BLaER1 treated with 17β-estradiol and CSF1 and Interleukin-3, amounts not matched to agents 10 nM and 100 nM (cell line): ENCODE measurements around the gene FFAR2.
"Not testable (repeated sequence)": the region's sequence is repeated elsewhere in the genome, so short reads cannot be mapped to it uniquely, and the experiment has no call there.

Experiments
- H3K27ac ChIP-seq, 11 experiments: shearing (Covaris generic); formaldehyde crosslinking; 2 replicates each; pipeline ENCODE4 v1.8.1; 2022
- H3K27me3 ChIP-seq, 11 experiments: shearing (Covaris generic); formaldehyde crosslinking; 2 replicates each; pipeline ENCODE4 v1.8.1; 2022
- H3K36me3 ChIP-seq, 11 experiments: shearing (Covaris generic); formaldehyde crosslinking; 2 replicates each; pipeline ENCODE4 v1.8.1; 2022
- H3K4me1 ChIP-seq, 10 experiments: shearing (Covaris generic); formaldehyde crosslinking; 2 replicates each; pipeline ENCODE4 v1.8.1; 2022
- H3K4me2 ChIP-seq, 11 experiments: shearing (Covaris generic); formaldehyde crosslinking; 2 replicates each; pipeline ENCODE4 v1.8.1; 2022
- H3K4me3 ChIP-seq, 10 experiments: shearing (Covaris generic); formaldehyde crosslinking; 2 replicates each; pipeline ENCODE4 v1.8.1; 2022
- H3K9ac ChIP-seq, 11 experiments: shearing (Covaris generic); formaldehyde crosslinking; 2 replicates each; pipeline ENCODE4 v1.8.1; 2022
- H3K9me3 ChIP-seq, 11 experiments: shearing (Covaris generic); formaldehyde crosslinking; replicated peaks in 1 of 11; 2 replicates each; pipeline ENCODE4 v1.8.1; 2022
- H4K20me1 ChIP-seq, 11 experiments: shearing (Covaris generic); formaldehyde crosslinking; 2 replicates each; pipeline ENCODE4 v1.8.1; 2022
- Cebpa-rat ChIP-seq, 11 experiments: shearing (Covaris generic); IDR thresholded peaks; 2 replicates each; pipeline ENCODE4 v1.8.1; 2022

Gene FFAR2

DNA sequence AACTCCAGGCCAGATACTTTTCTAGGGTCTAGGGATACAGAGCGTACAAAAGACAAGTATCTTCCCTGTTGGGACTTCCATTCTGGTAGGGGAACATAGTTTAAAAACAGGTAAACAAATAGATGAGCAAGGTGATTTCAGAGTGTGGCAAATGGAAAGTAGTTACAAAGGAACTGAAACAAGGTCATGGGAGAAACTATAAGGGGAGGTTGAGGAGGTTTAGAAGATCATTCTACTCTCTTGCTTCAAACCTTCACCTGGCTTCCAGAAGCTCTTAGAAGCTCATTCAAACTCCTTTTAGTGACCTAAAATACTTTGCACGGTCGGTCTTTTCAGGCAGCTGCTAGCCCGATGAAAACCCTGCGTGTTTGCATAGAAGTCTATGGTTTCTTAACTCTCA lies 9.1 kb downstream of the FFAR2 start:
- H3K9ac ChIP-seq: no peak overlapping the region
- H3K9me3 ChIP-seq: no peaks in the 10 kb centered on the region
- H3K4me1 ChIP-seq: peaks cover 50 to 91% (median 75%) of the 10 kb centered on the region in 10 experiments
- H3K27ac ChIP-seq: 0 out of 22 replicates have a peak overlapping the region, but pooled peaks of 3 of the 11 experiments have one; percentile 3 to 94 (median 89)
- H3K4me3 ChIP-seq: no peak overlapping the region
- H3K36me3 ChIP-seq: peaks cover 0 to 6% (median 0%) of the 10 kb centered on the region in 11 experiments; a peak in 1 of 22 replicates
- TF ChIP-seq Cebpa-rat (IDR thresholded peaks at IDR 0.05): no peak
- H3K27me3 ChIP-seq: no peaks in the 10 kb centered on the region
- H4K20me1 ChIP-seq: peaks cover 0 to 8% (median 0%) of the 10 kb centered on the region in 11 experiments; a peak in 1 of 22 replicates
- H3K4me2 ChIP-seq: peak overlapping the region in 7 of 11 experiments; percentile 0 to 95 (median 91); a peak in 6 of 22 replicates

DNA sequence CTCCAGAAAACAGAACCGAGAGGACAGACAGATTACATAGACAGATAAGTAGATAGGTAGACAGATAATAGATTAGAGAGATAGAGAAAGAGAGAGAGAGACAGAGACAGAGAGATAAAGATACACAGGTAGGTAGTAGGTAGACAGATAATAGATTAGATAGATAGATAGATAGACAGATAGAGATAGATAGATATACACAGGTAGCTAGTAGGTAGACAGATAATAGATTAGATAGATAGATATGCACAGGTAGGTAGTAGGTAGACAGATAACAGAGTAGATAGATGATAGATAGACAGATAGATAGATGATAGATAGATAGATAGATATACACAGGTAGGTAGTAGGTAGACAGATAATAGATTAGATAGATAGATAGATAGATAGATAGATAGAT lies 10.1 kb downstream of the FFAR2 start:
- Histone ChIP-seq H3K9ac (no peak overlapping the region), H3K36me3 (no peaks in the 10 kb centered on the region), H3K9me3 (no peaks in the 10 kb centered on the region), H3K4me3 (no peak overlapping the region), H4K20me1 (no peaks in the 10 kb centered on the region), H3K27me3 (no peaks in the 10 kb centered on the region), H3K27ac (peak overlapping the region in 9 of 11 experiments; percentile 84 to 97 (median 89); a peak in 16 of 22 replicates), H3K4me2 (peak overlapping the region; percentile 75 to 95 (median 90); a peak in 21 of 22 replicates), H3K4me1 (peaks cover 57 to 88% (median 76%) of the 10 kb centered on the region in 10 experiments)
- no peak for TF ChIP-seq Cebpa-rat (IDR thresholded peaks at IDR 0.05)

DNA sequence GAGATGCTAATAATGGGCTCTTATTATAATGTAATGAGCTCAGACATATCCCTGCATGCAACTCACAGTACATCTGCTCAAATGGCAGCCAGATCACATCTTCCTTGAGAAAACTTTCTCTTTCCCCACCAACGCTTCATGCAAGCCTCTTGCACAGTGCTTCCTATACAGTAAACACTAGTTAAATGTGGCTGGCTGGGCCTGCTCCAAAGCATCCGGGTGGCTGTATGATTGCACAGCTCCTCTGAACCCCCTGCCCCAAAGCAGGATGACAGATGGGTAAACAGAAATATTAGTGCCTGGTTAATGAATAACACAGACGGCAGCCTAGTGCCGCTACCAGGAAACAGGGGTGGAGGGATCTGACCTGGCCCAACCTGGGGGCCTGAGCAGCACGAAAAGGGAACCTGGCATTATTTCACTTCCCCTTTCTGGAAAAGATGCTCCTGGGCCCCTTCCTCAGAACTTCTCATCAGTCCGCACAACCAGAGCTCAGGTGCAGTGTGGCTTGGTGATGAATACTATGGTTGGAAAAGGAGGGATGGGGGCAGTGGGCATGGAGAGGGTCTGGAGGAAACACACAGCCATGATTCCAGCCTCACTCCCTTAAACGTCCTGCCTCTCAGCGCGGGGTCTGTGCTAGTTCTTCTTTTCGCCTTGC lies 10.8 kb downstream of the FFAR2 start:
- peaks cover 64 to 95% (median 83%) of the 10 kb centered on the region in 10 experiments for H3K4me1 ChIP-seq
- peak overlapping the region in 10 of 11 experiments; percentile 76 to 97 (median 88); a peak in 19 of 22 replicates for H3K27ac ChIP-seq
- peak in 3 of 11 experiments; percentile 36 to 83 (median 59); a peak in 4 of 22 replicates for TF ChIP-seq Cebpa-rat (IDR thresholded peaks at IDR 0.05)
- H3K27me3 ChIP-seq: no peaks in the 10 kb centered on the region
- no peaks in the 10 kb centered on the region for H4K20me1 ChIP-seq
- no peaks in the 10 kb centered on the region for H3K36me3 ChIP-seq
- no peak overlapping the region for H3K4me3 ChIP-seq
- peak overlapping the region in 9 of 11 experiments; percentile 61 to 85 (median 74); a peak in 16 of 22 replicates for H3K9ac ChIP-seq
- peak overlapping the region; percentile 75 to 95 (median 90) for H3K4me2 ChIP-seq
- H3K9me3 ChIP-seq: no peaks in the 10 kb centered on the region

DNA sequence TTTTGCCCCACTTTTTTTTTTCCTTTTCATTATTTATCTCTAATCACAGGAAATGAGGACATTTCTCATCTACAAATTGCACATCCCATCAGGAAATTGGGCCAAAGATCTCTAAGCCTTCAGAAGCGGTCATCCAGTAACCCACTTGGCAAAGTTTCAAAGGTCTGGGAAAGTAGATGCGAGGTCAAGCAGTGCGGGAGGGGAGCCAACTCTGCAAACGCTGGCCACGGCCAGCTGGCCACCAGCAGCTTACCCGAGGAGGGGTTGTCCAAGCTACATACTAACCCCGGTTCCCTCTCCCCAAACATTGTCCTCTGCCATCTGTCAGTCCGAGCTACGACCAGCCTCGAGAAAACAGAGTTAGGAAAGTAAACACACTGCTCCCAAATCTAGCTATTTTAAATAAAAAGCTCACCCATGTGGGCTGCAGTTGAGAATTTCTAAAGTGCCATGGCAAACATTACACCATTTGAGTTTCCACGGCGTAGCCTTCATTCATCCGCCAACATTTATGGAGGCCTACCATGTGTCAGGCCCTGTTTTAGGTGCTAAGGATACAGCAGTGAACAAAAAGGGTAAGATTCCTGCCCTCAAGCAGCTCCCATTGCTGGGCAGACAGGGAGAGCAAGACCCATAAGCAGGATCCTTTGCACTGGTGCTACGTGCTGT lies 11.5 kb downstream of the FFAR2 start:
- peak overlapping the region; percentile 75 to 95 (median 90) for H3K4me2 ChIP-seq
- TF ChIP-seq Cebpa-rat (IDR thresholded peaks at IDR 0.05): no peak
- peaks cover 71 to 97% (median 89%) of the 10 kb centered on the region in 10 experiments for H3K4me1 ChIP-seq
- H3K27me3 ChIP-seq: no peaks in the 10 kb centered on the region
- H3K27ac ChIP-seq: peak overlapping the region in 10 of 11 experiments; percentile 76 to 97 (median 88); a peak in 21 of 22 replicates
- H3K36me3 ChIP-seq: no peaks in the 10 kb centered on the region
- H3K9ac ChIP-seq: peak overlapping the region in 10 of 11 experiments; percentile 61 to 85 (median 74); a peak in 19 of 22 replicates
- no peaks in the 10 kb centered on the region for H4K20me1 ChIP-seq
- 0 out of 20 replicates have a peak overlapping the region, but pooled peaks of 1 of the 10 experiments have one; percentile 18 for H3K4me3 ChIP-seq
- no peaks in the 10 kb centered on the region for H3K9me3 ChIP-seq

DNA sequence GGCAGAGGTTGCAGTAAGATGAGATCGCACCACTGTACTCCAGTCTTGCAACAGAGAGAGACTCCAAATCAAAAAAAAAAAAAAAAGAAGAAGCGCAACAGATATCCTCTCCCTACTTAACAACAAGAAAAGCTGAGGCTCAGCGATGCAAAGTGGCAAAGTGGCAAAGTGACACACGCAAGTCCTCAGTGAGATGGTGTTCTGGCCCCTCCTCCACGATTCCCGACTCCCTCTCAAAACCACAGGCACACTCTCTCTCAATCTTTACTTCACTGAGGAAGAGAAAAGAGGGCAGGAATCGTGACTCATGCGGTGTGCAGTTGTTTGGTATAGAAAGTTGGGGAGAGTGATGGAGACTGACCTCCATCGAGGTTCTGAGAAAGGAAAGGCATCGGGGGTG lies 12.6 kb downstream of the FFAR2 start:
- H4K20me1 ChIP-seq: no peaks in the 10 kb centered on the region
- H3K36me3 ChIP-seq: no peaks in the 10 kb centered on the region
- peak overlapping the region; percentile 75 to 95 (median 90) for H3K4me2 ChIP-seq
- peak overlapping the region; percentile 25 to 97 (median 88); a peak in 21 of 22 replicates for H3K27ac ChIP-seq
- TF ChIP-seq Cebpa-rat (IDR thresholded peaks at IDR 0.05): peak in 3 of 11 experiments; percentile 13 to 21 (median 17); a peak in 1 of 22 replicates
- H3K9ac ChIP-seq: peak overlapping the region; percentile 6 to 85 (median 74); a peak in 20 of 22 replicates
- no peaks in the 10 kb centered on the region for H3K27me3 ChIP-seq
- peak overlapping the region in 3 of 10 experiments; percentile 26 to 36 (median 28); a peak in 4 of 20 replicates for H3K4me3 ChIP-seq
- no peaks in the 10 kb centered on the region for H3K9me3 ChIP-seq
- peaks cover 77 to 97% (median 87%) of the 10 kb centered on the region in 10 experiments for H3K4me1 ChIP-seq

DNA sequence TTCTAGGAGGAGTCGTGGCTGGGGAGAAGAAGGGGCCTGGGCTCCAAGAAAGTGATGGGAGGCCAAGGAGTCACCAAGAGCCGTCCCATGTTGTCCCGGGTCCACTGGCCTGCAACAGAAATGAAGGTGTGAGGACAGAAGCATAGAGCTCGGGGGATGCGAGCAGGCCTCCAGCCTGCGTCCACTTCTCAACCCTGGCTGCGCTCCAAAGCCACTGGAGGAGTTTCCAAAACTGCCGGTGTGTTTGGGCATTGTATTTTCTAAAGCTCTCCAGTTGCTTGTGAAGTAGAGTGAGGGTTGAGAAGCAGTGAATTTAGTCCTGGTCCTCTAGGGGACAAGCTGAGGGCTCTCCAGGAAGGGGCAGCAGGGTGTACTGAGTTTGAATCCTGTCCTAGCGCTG lies 13.0 kb downstream of the FFAR2 start:
- Histone ChIP-seq H3K36me3 (no peaks in the 10 kb centered on the region), H4K20me1 (no peaks in the 10 kb centered on the region), H3K27ac (peak overlapping the region; percentile 25 to 97 (median 88); a peak in 21 of 22 replicates), H3K4me2 (peak overlapping the region; percentile 75 to 95 (median 90)), H3K9me3 (no peaks in the 10 kb centered on the region), H3K27me3 (no peaks in the 10 kb centered on the region), H3K4me1 (peaks cover 74 to 97% (median 84%) of the 10 kb centered on the region in 10 experiments), H3K9ac (peak overlapping the region; percentile 6 to 85 (median 74); a peak in 20 of 22 replicates), H3K4me3 (peak overlapping the region in 4 of 10 experiments; percentile 22 to 36 (median 27); a peak in 5 of 20 replicates)
- TF ChIP-seq Cebpa-rat (IDR thresholded peaks at IDR 0.05): no peak

DNA sequence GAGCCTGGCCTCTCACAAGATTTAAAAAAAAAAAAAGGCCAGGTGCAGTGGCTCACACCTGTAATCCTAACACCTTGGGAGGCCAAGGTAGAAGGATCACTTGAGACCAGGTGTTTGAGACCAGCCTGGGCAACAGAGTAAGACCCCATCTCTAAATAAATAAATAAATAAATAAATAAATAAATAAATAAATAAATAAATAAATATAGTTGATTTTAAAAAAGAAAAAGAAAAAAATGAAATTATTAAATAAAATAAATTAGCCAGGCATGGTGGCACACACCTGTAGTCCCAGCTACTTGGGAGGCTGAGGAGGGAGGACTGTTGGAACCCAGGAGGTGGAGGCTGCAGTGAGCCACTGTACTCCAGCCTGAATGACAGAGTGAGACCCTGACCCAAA lies 13.7 kb downstream of the FFAR2 start:
- H3K9me3 ChIP-seq, H4K20me1 ChIP-seq, H3K36me3 ChIP-seq, H3K27me3 ChIP-seq: not testable (repeated sequence)
- Histone ChIP-seq H3K4me3 (peak overlapping the region in 6 of 10 experiments; percentile 12 to 35 (median 26); a peak in 7 of 20 replicates), H3K4me2 (peak overlapping the region; percentile 75 to 95 (median 90)), H3K27ac (peak overlapping the region; percentile 65 to 97 (median 88); a peak in 21 of 22 replicates), H3K4me1 (peaks cover 76 to 97% (median 90%) of the 10 kb centered on the region in 10 experiments), H3K9ac (peak overlapping the region; percentile 61 to 85 (median 74); a peak in 21 of 22 replicates)

DNA sequence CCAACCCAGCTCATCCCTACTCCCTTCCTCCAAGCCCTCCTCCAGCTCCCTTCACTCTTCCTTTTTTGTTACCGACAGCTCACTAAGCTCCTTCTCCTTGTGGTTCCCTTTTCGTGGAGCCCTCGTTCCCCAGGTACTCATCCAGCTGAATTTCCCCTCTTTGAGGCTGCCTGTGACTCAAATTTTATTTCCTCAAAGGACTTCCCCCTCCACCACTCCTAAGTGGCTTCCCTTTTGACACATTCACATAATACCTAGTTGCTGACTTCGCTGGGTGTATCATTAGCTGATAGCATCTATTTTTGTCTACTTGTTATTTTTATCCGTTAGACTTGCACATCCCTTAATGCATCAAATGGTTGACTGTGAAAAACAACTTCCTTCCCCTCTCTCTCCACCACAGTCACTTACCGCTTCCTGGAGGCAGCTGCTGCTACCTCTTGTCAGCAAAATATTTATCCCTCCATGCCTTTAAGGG lies 14.5 kb downstream of the FFAR2 start:
- no peaks in the 10 kb centered on the region for H3K9me3 ChIP-seq
- H4K20me1 ChIP-seq: no peaks in the 10 kb centered on the region
- peak in 1 of 11 experiments; percentile 32; a peak in 2 of 22 replicates for TF ChIP-seq Cebpa-rat (IDR thresholded peaks at IDR 0.05)
- H3K4me1 ChIP-seq: peaks cover 83 to 97% (median 93%) of the 10 kb centered on the region in 10 experiments
- H3K4me2 ChIP-seq: peak overlapping the region; percentile 75 to 95 (median 90)
- no peaks in the 10 kb centered on the region for H3K27me3 ChIP-seq
- H3K27ac ChIP-seq: peak overlapping the region; percentile 68 to 97 (median 88); a peak in 21 of 22 replicates
- no peaks in the 10 kb centered on the region for H3K36me3 ChIP-seq
- peak overlapping the region; percentile 61 to 85 (median 74); a peak in 21 of 22 replicates for H3K9ac ChIP-seq
- H3K4me3 ChIP-seq: peak overlapping the region in 6 of 10 experiments; percentile 12 to 44 (median 34); a peak in 7 of 20 replicates

DNA sequence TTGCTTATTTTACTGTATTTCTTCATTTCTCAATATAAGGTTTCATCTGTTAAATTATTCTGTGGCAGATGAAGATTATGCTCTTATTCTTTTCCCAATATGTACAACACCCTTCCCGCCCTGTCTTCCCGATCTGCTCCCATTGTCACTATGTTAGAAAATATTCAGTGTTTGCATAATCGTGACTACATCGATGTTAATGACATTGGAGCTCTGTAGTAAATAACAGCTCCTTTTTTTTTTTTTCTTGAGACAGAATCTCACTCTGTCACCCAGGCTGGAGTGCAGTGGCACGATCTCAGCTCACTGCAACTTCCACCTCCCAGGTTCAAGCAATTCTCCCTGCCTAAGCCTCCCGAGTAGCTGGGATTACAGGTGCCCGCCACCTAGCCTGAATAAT lies 14.9 kb downstream of the FFAR2 start:
- H4K20me1 ChIP-seq, H3K27me3 ChIP-seq, H3K9me3 ChIP-seq, H3K36me3 ChIP-seq: not testable (repeated sequence)
- peak overlapping the region; percentile 68 to 97 (median 88) for H3K27ac ChIP-seq
- peak overlapping the region; percentile 58 to 85 (median 74); a peak in 21 of 22 replicates for H3K9ac ChIP-seq
- H3K4me1 ChIP-seq: peaks cover 87 to 97% (median 93%) of the 10 kb centered on the region in 10 experiments
- H3K4me3 ChIP-seq: peak overlapping the region in 6 of 10 experiments; percentile 2 to 44 (median 33); a peak in 7 of 20 replicates
- H3K4me2 ChIP-seq: peak overlapping the region; percentile 75 to 95 (median 89)
